ENCODE data around the gene MYO6.

DNA sequence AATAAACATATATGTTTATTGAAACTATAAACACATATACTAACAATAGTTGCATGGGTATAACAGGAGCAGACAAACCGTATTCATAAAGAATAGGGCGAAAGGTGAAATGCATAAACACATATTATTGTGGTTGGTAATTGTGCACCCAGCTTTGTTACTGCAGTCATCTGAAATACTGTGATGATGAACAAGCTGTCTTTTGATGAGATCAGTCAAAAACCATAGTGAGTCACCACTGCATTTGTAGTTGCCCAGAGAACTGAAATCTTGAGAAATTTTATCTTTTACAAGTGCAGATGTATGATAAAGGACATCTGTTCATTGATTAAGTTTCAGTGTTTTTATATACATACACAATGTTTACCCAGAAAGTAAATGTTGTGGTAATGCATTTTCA lies 133.7 kb downstream of the MYO6 start:
- TF ChIP-seq, protein P1, sequence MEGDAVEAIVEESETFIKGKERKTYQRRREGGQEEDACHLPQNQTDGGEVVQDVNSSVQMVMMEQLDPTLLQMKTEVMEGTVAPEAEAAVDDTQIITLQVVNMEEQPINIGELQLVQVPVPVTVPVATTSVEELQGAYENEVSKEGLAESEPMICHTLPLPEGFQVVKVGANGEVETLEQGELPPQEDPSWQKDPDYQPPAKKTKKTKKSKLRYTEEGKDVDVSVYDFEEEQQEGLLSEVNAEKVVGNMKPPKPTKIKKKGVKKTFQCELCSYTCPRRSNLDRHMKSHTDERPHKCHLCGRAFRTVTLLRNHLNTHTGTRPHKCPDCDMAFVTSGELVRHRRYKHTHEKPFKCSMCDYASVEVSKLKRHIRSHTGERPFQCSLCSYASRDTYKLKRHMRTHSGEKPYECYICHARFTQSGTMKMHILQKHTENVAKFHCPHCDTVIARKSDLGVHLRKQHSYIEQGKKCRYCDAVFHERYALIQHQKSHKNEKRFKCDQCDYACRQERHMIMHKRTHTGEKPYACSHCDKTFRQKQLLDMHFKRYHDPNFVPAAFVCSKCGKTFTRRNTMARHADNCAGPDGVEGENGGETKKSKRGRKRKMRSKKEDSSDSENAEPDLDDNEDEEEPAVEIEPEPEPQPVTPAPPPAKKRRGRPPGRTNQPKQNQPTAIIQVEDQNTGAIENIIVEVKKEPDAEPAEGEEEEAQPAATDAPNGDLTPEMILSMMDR (IDR thresholded peaks at IDR 0.05; ENCODE audit: low read length), result no peak
- no peak for TF ChIP-seq EZH2 (IDR thresholded peaks at IDR 0.05; ENCODE audit: borderline replicate concordance, low read length)

Data from OCI-LY1 (cell line).